ENCODE data around the gene MOV10L1.

MOV10L1 gene

DNA sequence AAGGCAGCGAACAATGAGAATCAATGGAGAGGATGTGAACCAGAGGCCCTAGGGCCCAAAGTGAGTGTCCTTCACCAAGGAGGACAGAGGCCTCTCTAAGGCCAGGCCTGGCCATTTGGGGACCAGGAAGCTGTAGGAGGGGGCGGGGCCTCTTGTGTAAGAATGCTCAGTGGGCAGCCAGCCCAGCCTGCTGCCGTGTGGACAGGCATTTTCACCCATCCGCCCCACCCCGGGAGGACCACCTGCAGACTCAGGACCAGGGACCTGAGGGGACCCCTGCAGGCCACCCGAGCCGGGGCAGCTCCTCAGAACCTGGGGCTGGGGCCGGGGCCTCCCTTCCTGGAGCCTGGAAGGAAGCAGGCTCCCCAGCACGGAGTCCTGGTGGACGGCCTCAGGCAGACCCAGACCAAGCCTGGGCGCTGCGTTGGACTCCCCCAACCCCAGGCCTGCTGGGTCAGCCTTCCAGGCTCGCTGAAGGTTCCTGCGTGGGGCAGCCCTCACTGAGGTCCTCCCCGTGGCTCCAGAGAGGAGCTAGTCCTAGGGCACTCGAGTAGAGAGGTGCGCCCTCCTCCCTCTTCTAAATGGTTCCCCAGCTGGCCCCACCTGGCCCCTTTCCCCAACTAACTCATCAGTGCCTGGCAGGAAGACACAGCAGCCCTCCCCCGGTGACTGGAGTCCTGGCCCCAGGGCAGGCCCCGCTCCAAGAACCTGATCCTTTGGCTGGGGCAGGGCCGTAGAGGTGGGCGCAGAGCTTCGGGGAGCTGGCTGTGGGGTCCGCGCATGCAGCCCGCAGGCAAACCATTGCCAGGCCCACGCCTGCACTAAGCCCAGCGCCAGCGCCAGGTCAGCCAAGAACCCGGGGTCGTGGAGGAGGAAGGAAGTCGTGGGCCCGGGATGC lies 94.4 kb downstream of the MOV10L1 start:
- peak overlapping the region; percentile 80 for H3K4me3 ChIP-seq (ENCODE audit: low read depth, low read length, poor library complexity, severe bottlenecking)
- peaks cover 43% of the 10 kb centered on the region for H3K4me1 ChIP-seq (ENCODE audit: insufficient read depth, low read length, severe bottlenecking)

DNA sequence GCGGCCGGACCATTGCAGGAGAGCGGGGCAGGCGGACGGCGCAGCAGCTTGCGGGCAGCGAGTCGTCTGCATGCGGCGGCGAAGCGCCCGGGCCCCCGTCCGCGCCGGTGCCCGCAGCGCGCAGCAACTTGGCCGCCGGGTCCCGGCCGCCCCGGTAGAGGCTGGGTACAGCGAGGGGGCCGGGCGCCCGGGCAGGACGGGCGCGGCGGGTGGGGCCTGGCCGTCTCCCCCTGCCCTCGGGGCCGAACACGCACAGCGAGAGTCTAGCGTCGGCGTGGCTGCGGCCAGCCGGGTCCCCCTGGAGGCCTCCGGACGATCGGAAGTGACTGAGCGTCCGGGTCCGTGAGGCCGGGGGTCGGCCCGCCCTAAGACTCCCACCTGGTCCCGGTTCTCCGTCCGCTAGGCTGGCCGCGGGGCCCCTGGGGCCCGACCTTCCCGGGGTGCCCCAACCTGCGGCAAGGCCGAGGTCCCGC lies 95.1 kb downstream of the MOV10L1 start:
- Histone ChIP-seq H3K79me2 (ENCODE audit: insufficient read depth, low read length) (peaks cover 5% of the 10 kb centered on the region; the same call in 1 of the 2 replicates), H3K4me3 (ENCODE audit: low read depth, low read length, poor library complexity, severe bottlenecking) (peak overlapping the region; percentile 80), H3K4me1 (ENCODE audit: insufficient read depth, low read length, severe bottlenecking) (peaks cover 50% of the 10 kb centered on the region), H3K27ac (ENCODE audit: low read depth, low read length, poor library complexity, severe bottlenecking) (no peak overlapping the region), H4K20me1 (ENCODE audit: insufficient read depth, low read length) (no peaks in the 10 kb centered on the region), H3K36me3 (ENCODE audit: insufficient read depth, low read length) (peaks cover 15% of the 10 kb centered on the region; the same call in 1 of the 2 replicates), H2AFZ (ENCODE audit: low read length) (no peak overlapping the region), H3K9me3 (ENCODE audit: low read length) (no peaks in the 10 kb centered on the region), H3K4me2 (ENCODE audit: low read length) (peak overlapping the region; percentile 99), H3K27me3 (ENCODE audit: insufficient read depth, low read length) (peaks cover 4% of the 10 kb centered on the region; the same call in 1 of the 2 replicates), H3K9me2 (ENCODE audit: low read depth, low read length) (no peaks in the 10 kb centered on the region), H3K9ac (ENCODE audit: low read length) (peak overlapping the region; percentile 92), H3F3A (ENCODE audit: insufficient read depth, low read length) (0 out of 2 replicates have a peak, but pooled peaks cover 9% of the 10 kb centered on the region)
- TF ChIP-seq, protein P1, sequence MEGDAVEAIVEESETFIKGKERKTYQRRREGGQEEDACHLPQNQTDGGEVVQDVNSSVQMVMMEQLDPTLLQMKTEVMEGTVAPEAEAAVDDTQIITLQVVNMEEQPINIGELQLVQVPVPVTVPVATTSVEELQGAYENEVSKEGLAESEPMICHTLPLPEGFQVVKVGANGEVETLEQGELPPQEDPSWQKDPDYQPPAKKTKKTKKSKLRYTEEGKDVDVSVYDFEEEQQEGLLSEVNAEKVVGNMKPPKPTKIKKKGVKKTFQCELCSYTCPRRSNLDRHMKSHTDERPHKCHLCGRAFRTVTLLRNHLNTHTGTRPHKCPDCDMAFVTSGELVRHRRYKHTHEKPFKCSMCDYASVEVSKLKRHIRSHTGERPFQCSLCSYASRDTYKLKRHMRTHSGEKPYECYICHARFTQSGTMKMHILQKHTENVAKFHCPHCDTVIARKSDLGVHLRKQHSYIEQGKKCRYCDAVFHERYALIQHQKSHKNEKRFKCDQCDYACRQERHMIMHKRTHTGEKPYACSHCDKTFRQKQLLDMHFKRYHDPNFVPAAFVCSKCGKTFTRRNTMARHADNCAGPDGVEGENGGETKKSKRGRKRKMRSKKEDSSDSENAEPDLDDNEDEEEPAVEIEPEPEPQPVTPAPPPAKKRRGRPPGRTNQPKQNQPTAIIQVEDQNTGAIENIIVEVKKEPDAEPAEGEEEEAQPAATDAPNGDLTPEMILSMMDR (IDR thresholded peaks at IDR 0.05; ENCODE audit: low read length), result no peak
- no peak for TF ChIP-seq EZH2 (IDR thresholded peaks at IDR 0.05; ENCODE audit: borderline replicate concordance, low read length)

More for the DNA sequence above, 94.4 kb downstream of the MOV10L1 start:
- Histone ChIP-seq H3K9me2 (ENCODE audit: low read depth, low read length) (no peaks in the 10 kb centered on the region), H3K79me2 (ENCODE audit: insufficient read depth, low read length) (peaks cover 5% of the 10 kb centered on the region; the same call in 1 of the 2 replicates), H4K20me1 (ENCODE audit: insufficient read depth, low read length) (no peaks in the 10 kb centered on the region), H3K36me3 (ENCODE audit: insufficient read depth, low read length) (peaks cover 15% of the 10 kb centered on the region; the same call in 1 of the 2 replicates), H3K27ac (ENCODE audit: low read depth, low read length, poor library complexity, severe bottlenecking) (no peak overlapping the region), H3K27me3 (ENCODE audit: insufficient read depth, low read length) (peaks cover 4% of the 10 kb centered on the region; the same call in 1 of the 2 replicates), H3F3A (ENCODE audit: insufficient read depth, low read length) (0 out of 2 replicates have a peak, but pooled peaks cover 8% of the 10 kb centered on the region), H3K4me2 (ENCODE audit: low read length) (peak overlapping the region; percentile 99), H2AFZ (ENCODE audit: low read length) (no peak overlapping the region), H3K9me3 (ENCODE audit: low read length) (no peaks in the 10 kb centered on the region), H3K9ac (ENCODE audit: low read length) (peak overlapping the region; percentile 92; the same call in 1 of the 2 replicates)
- TF ChIP-seq, protein P1 (IDR thresholded peaks at IDR 0.05; ENCODE audit: low read length), result no peak
- TF ChIP-seq EZH2 (IDR thresholded peaks at IDR 0.05; ENCODE audit: borderline replicate concordance, low read length), result no peak

DNA sequence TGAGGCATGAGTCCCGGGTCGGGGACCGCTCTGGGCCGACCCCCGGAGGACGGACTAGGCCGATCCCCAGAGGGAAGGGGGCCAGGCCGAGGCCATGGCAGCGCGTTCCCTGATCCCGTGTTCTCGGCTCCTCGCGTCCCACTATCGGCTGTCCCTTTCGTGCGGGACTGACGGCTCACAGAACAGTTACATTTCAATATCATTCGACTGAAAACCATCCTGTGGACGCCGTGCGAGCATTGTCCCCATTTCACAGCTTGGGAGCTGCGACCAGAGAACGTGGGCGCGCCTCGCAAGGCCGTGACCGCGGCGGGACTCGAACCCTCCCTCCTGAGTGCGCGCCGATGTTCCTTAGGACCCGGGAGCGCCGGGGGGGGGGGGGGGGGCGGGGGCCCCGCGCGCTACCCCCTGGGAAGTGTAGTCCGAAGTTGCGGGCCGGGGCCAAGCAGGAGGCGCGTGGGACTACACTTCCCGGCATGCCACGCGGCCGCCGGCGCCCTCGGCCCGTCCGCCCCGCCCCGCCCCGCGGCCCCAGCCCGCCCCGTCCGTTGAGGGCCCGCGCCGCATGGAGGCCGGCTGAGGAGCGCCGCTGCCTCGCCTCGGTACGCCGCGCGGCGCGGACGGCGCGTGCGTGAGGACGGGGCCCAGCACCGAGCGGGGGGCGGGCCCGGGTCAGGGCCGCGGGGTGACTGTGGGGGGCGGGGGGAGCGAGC lies 95.7 kb downstream of the MOV10L1 start, which contains the start of gene TRABD:
TRABD (plus strand) TSS at position 539 of the 713 bp plus-strand sequence. CDS start 7,148 bp downstream, outside the sequence.
- Histone ChIP-seq H3K27ac (ENCODE audit: low read depth, low read length, poor library complexity, severe bottlenecking) (peak within 1 kb of the TSS; percentile 100), H3K4me1 (ENCODE audit: insufficient read depth, low read length, severe bottlenecking) (peaks cover 56% of the 10 kb centered on the region), H3K36me3 (ENCODE audit: insufficient read depth, low read length) (peaks cover 15% of the 10 kb centered on the region; the same call in 1 of the 2 replicates), H3K79me2 (ENCODE audit: insufficient read depth, low read length) (peaks cover 5% of the 10 kb centered on the region; the same call in 1 of the 2 replicates), H3F3A (ENCODE audit: insufficient read depth, low read length) (peaks cover 9% of the 10 kb centered on the region; the same call in 1 of the 2 replicates), H3K27me3 (ENCODE audit: insufficient read depth, low read length) (peaks cover 4% of the 10 kb centered on the region; the same call in 1 of the 2 replicates), H3K4me2 (ENCODE audit: low read length) (peak within 1 kb of the TSS; percentile 99), H3K9ac (ENCODE audit: low read length) (peak within 1 kb of the TSS; percentile 100), H3K9me3 (ENCODE audit: low read length) (no peaks in the 10 kb centered on the region), H3K4me3 (ENCODE audit: low read depth, low read length, poor library complexity, severe bottlenecking) (peak within 1 kb of the TSS; percentile 97), H3K9me2 (ENCODE audit: low read depth, low read length) (no peaks in the 10 kb centered on the region), H4K20me1 (ENCODE audit: insufficient read depth, low read length) (no peaks in the 10 kb centered on the region), H2AFZ (ENCODE audit: low read length) (no peak within 1 kb of the TSS)
- no peak for TF ChIP-seq EZH2 (IDR thresholded peaks at IDR 0.05; ENCODE audit: borderline replicate concordance, low read length)
